HG02938 (cell line): ENCODE results near the gene TNP2.
A peak's percentile ranks its signal among the peaks of the same experiment; 100 is the strongest.
"Not testable (repeated sequence)": the region's sequence is repeated elsewhere in the genome, so short reads cannot be mapped to it uniquely, and the experiment has no call there.

Experiments used
- ATAC-seq: cut with Tn5 transposase; IDR thresholded peaks from one replicate; pipeline ENCODE4 v1.9.1; 2021; ENCODE audit warnings: mild to moderate bottlenecking, moderate library complexity; ENCODE audit not compliant: unreplicated experiment

TNP2 gene

GRCh38 chr16:11225677-11226549, 43.2 kb downstream of the TNP2 start:
- ATAC-seq: no peak

- ATAC-seq: peak; percentile 90
These were observed 44.0 kb downstream of the TNP2 start for GRCh38 chr16:11224894-11225676.

- no peak for ATAC-seq
These were observed 44.8 kb downstream of the TNP2 start for GRCh38 chr16:11224096-11224893.

GRCh38 chr16:11220507-11220906, 48.6 kb downstream of the TNP2 start:
- not testable (repeated sequence) for ATAC-seq

DNA sequence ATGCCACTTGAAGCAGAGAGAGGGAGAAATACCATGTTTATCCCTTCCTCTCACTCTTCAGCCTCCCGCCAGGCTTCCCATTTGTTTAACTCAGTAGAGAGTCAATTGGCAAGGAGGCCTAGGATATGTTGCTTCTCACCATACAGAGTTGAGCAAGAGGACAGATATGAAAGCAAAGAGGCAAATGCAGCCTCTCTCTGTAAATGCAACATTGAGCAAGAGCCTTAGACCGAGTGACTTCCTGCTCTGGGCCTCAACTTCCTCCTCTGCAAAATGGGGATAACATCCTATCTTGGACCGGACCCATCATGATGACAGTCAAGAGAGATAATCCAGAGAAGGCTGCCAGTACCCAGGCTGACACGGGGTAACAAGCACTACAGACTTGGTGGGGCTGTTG, 49.9 kb downstream of the TNP2 start:
- no peak for ATAC-seq

- no peak for ATAC-seq
These were observed 50.5 kb downstream of the TNP2 start for GRCh38 chr16:11218604-11218962.
